ENCODE results near the gene PTPRT.

PTPRT gene

GRCh38 chr20:42378826-42379225, 810.9 kb downstream of the PTPRT start:
- no peak for DNase-seq (ENCODE audit: low read depth in 2 of 2)

DNA sequence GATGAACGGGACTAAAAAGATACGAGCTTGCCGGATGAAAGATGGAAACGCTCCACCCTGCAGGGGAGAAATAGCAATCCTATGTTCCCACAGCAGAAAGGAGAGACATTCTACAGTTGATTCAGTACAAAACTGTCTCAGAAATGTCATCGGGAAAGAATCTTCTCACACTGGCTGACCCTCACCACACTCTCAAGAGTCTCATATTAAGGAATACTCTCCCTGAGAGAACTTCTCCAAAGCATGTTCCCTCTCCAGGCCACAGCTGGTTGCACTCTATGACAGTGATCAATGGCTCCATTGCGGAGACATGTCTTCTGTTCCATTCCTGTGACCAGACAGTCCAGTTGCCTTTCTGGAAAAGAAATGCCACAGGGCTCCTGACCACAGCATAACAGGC, 813.6 kb downstream of the PTPRT start:
- no peak for DNase-seq (ENCODE audit: low read depth in 2 of 2)

- no peak for DNase-seq (ENCODE audit: low read depth in 2 of 2)
These were observed 816.7 kb downstream of the PTPRT start for GRCh38 chr20:42373049-42373448.

DNA sequence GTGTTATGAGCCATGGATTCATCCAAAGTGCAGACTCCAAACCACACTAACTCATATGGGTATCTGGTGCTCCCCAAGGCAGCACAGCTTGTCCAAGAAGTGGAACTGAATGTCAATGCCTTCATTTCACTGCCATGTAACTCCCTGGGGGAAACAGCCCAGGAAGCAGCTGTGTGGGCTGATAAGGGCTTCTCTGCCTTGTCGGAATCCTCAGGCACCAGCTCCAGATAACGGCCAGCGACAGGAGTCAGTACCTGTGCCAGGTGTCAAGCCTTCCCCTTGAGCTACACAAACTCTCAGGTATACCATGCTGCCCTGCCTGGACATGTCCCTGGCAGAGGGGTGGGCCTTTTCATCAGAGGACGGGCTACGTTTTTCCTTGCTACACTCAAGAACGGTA, 819.6 kb downstream of the PTPRT start:
- DNase-seq (ENCODE audit: low read depth in 2 of 2): no peak

GRCh38 chr20:42368910-42369309, 820.8 kb downstream of the PTPRT start:
- no peak for DNase-seq (ENCODE audit: low read depth in 2 of 2)

DNA sequence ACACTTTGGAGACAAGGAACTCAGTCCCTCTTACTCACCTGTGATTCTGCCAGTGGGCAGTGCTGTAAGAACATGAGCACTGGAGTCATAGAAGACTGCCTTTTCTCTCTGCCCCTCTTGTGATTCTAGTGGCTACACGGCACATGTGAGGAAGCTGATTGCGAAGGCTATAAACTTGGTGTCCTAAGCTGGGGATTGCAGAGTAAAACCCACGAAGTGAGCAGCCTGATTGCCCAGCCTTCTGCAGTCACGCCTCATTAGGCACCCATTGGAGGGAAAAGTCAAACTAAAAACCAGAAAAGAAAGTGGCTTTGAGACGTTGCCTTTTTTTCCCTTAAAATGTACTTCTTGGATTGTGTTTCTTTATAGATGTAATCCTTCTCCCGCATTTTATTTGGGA, 823.1 kb downstream of the PTPRT start:
- DNase-seq (ENCODE audit: low read depth in 2 of 2): no peak

- no peak for DNase-seq (ENCODE audit: low read depth in 2 of 2)
These were observed 825.3 kb downstream of the PTPRT start for GRCh38 chr20:42364446-42364845.

- no peak for DNase-seq (ENCODE audit: low read depth in 2 of 2)
These were observed 828.2 kb downstream of the PTPRT start for GRCh38 chr20:42361402-42361970.

GRCh38 chr20:42360621-42361020, 829.1 kb downstream of the PTPRT start:
- no peak for DNase-seq (ENCODE audit: low read depth in 2 of 2)

DNA sequence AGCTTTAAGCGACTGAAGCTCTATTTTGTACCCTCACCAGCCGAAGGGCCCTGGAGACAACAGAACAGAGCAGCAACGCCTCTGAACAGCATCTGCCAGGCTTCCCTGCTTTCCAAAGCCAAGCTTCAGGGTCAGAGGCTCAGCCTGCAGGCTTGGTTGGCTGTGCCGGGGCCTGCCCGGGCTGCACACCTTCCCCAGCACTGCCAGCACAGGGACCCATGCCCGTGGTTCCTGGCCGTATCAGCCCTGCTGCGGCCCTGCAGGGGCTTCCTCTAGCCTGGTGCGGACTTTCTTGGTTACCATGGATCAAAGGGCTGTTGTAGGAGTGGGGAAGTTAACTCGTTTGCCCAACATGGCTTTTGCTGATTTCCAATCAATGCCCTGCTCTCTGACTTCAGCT, 830.1 kb downstream of the PTPRT start:
- DNase-seq (ENCODE audit: low read depth in 2 of 2): no peak

DNA sequence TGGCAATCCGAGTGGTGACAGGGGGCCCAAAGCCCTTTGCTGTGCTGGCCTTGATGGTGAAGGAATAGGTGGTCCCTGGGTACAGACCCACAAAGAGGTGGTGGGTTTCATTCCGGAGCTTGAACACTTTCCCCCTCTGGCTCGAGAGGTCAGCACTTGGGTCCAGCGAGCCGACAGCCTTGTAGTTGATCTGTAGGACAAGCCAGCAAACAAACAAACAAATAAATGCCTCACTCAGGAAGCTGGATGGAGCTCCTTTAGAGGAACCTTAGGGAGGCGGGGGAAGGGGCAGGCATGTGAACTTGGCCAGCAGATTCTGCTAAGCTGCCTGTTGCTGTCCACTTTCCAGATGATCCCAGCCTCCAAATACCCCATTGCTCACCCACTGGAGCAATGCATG, 837.6 kb downstream of the PTPRT start:
- no peak for DNase-seq (ENCODE audit: low read depth in 2 of 2)

- no peak for DNase-seq (ENCODE audit: low read depth in 2 of 2)
These were observed 839.2 kb downstream of the PTPRT start for GRCh38 chr20:42350521-42350920.

DNA sequence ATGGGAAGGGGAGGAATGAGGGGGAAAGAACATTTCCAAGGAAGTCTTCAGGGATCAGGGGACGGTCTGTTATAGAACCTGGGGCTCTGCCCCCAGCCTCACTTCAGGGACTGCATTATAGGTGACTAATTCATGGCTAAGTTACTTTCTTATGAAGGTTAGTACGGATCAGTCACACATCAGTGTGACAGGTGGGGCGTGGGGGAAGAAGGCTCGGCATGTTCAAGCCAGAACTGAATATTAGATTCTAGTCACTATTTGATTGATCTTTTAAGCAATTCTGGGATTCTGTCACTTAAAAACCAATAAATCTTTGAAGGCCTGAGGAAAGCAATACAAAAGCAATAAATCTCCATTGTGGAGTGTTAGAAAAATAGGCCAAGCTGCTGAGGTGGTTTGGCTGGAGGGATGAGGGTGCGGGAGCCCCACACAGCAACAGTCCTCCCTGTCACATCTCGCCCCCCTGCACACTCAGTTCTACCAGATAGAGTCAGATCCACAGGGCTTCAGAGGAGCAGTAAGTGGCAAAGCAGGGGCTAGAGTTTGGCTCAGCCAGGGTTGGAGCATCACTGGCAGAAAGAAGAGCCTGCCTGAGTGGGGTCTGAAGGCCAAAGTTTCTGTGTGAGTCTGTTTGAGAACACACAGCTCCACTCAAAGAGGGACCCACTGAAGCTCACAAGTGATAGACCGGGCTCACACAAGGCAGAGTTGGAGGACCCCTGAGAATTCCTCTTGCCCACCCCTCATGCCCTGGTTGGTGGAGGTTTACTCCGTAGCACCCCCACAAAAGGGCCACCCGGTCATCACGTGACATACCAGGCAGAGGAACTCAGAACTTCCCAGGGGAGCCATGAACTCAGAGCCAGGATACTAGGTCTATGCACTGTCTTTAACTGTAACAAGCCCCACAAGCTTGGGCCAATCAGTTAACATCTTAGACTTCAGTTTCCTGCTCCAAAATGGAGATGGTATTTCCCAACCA, 843.2 kb downstream of the PTPRT start:
- no peak for DNase-seq (ENCODE audit: low read depth in 2 of 2)

GRCh38 chr20:42341654-42342053, 848.1 kb downstream of the PTPRT start:
- DNase-seq (ENCODE audit: low read depth in 2 of 2): no peak

- DNase-seq (ENCODE audit: low read depth in 2 of 2): no peak
These were observed 849.3 kb downstream of the PTPRT start for GRCh38 chr20:42340368-42340767.

DNA sequence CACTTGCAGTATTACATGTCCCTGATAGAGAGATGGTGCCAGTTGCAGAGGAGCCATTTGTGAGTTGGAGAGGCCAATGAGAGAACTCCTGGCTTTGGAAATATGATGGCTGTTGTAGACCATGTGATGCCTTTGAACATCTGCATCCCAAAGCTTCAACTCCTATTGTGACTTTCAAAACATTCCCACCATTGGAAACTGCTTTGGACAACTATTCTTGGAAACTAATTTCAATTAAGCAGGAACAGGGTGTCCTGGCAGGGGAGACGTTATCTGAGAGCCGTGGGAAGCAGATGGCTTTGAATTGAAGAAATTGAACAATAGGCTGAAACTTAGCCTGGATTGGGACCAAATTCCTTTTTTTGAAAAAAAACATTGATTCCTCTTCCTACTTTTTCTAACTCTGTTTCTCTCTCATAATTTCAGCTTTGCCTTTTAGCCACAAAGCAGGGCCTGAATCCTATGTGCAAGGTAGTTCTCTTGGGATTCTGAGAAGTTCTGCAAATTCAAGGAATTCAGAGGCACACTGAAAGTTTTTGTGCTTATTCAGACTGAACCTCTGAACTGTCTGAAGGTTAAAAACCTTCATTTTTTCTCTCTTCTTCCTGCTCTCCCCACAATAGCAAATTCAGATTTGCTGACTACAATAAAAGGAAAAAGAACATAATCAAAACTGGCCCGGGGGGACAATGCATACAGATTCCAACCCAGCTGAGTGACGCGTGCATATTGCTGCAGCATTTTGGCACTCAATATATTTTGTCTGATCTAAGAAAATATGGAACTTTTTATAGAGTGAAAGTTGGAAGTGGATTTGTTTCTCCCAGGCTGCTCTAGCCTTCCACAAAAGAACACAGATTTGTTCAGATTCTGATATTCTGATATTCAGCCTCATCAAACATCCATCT, 851.2 kb downstream of the PTPRT start:
- no peak for DNase-seq (ENCODE audit: low read depth in 2 of 2)

GRCh38 chr20:42336576-42336975, 853.1 kb downstream of the PTPRT start:
- DNase-seq (ENCODE audit: low read depth in 2 of 2): no peak

DNA sequence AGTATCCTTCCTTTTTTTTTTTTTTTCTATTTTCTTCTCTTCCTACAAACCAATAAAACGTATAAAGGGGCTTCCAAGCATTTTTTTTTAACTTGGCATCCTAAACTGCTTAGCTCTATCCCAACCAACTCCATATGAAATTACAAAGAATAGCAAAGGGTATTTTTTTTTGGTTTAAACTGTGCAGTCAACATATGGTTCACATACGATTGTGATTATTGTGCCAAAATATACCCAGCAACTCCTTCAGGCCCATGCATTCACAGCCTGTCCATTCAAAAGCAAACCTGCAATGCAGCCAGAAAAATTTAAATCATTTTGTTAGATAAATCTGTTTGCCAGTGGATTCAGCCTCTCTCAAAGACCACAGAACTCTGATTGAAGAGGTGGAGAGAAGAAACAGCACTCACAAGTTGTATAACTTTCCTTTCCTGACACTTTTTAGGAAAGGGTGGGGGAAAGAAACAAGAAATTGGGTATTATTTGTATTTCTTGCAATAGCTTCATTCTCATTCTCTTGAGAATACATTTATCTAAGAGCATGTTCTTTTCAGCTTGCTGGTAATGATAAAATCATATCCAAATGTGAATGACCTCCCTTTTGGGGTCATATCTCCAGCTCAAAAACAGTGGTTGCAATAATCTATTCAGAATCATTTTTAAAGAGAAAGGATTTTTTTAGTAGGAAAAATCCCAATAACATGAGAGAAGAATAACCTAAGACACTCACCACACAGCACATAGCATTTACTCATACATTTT, 870.3 kb downstream of the PTPRT start:
- no peak for DNase-seq (ENCODE audit: low read depth in 2 of 2)

- DNase-seq (ENCODE audit: low read depth in 2 of 2): no peak
These were observed 876.0 kb downstream of the PTPRT start for GRCh38 chr20:42313704-42314103.

GRCh38 chr20:42309050-42309449, 880.7 kb downstream of the PTPRT start:
- no peak for DNase-seq (ENCODE audit: low read depth in 2 of 2)

GRCh38 chr20:42308171-42308570, 881.5 kb downstream of the PTPRT start:
- no peak for DNase-seq (ENCODE audit: low read depth in 2 of 2)

- no peak for DNase-seq (ENCODE audit: low read depth in 2 of 2)
These were observed 894.1 kb downstream of the PTPRT start for GRCh38 chr20:42295592-42295991.
